Tibial nerve (tissue), 4 donors: Measurements from ENCODE around the gene ACY1. TPM values are rescaled to one million over a fixed set of nuclear protein-coding genes. Genes with fewer than 3 reads are reported as not detected.

ENCODE experiments used
- DNase-seq, 2 donors: peaks; one replicate each; pipeline ENCODE4 v3.0.0-alpha.2; 2019; ENCODE audit warnings: low spot score in 2 of 2
- H3K27ac ChIP-seq, 4 donors: fragments of 200-600 bp; sonication (generic) in 3 of 4; one replicate each; pipeline ENCODE4 v1.5.1; 2017 to 2019; ENCODE audit warnings: mild to moderate bottlenecking in 1 of 4
- H3K27me3 ChIP-seq, 2 donors: fragments of 200-600 bp; sonication (generic) in 1 of 2; one replicate each; pipeline versions ENCODE4 v1.5.1 to v1.6.0; 2017 to 2019
- H3K36me3 ChIP-seq, 3 donors: fragments of 200-600 bp; sonication (generic); one replicate each; pipeline ENCODE4 v1.5.1; 2018 to 2019
- H3K4me1 ChIP-seq, 4 donors: fragments of 200-600 bp; sonication (generic) in 3 of 4; one replicate each; pipeline ENCODE4 v1.5.1; 2017 to 2019
- H3K4me3 ChIP-seq, 4 donors: fragments of 200-600 bp; sonication (generic) in 3 of 4; one replicate each; pipeline ENCODE4 v1.5.1; 2017 to 2019; ENCODE audit warnings: mild to moderate bottlenecking in 1 of 4, moderate library complexity in 1 of 4
- H3K9me3 ChIP-seq, 4 donors: fragments of 200-600 bp; sonication (generic) in 3 of 4; one replicate each; pipeline ENCODE4 v1.5.1; 2017 to 2019
- CTCF ChIP-seq, 5 experiments: fragments of 200-600 bp in 3 of 5; fragments of 450-650 bp in 2 of 5; sonication (generic) in 3 of 5; IDR thresholded peaks; one replicate each; pipeline ENCODE4 v1.5.1; 2016 to 2019; ENCODE audit warnings: antibody characterized with exemption in 5 of 5, mild to moderate bottlenecking in 3 of 5, moderate library complexity in 2 of 5
- EP300 ChIP-seq, 2 donors: sonication (generic); formaldehyde crosslinking; IDR thresholded peaks; one replicate each; pipeline ENCODE4 v1.6.1; 2017; ENCODE audit warnings: antibody characterized with exemption in 2 of 2, mild to moderate bottlenecking in 1 of 2
- POLR2A ChIP-seq, 2 donors: fragments of 450-650 bp; IDR thresholded peaks; one replicate each; pipeline ENCODE4 v1.6.1; 2017; ENCODE audit warnings: antibody characterized with exemption in 2 of 2, mild to moderate bottlenecking in 2 of 2, moderate library complexity in 2 of 2
- WGBS, 2 donors: methylation state at CpG; one replicate each; pipeline ENCODE4 v1.1.5; 2018; 5-methylcytosine and 5-hydroxymethylcytosine counted together
- total RNA-seq, 4 donors: library from RNA; depleted of rRNA; stranded (reverse); fragments of >200 nt; gene quantifications; one replicate each; pipeline ENCODE4 v1.1.0, GENCODE V29; 2016

Gene ACY1
- total RNA-seq, 4 donors from 2014 or later, result 32.2 to 61.0 (median 45.6) TPM

DNA sequence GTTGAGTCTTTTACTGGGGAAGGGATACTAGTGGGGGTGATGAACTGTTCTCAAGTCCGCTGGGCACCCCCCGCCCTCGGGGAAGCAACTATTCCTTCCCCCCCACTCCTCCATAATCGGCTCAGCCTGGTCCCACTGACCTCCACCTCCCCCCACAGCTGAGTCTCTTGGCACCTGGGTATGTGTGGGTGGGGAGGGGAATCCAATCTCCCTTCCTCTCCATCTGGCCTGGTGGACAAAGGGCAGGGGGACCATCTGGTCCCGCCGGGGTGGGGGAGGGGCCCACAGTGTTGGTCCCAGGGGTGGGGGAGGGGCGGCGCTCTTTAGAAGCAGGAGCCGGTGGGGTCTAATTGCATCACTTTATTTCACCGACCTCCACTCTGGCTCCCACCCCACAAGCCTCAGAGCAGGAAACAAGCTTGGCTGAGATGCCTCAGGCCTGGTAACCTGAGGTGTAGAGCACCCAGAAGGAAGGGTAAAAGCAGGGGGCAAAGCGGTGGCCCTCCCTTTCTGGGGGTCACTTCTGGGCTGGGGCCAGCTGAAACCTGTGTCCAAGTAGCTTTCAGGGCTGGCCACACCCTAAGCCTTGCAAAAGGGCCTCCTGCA lies 15.1 kb upstream of the ACY1 start:
- WGBS, 2 donors, result 7 to 27% methylated on average over 3 to 9 of the region's 11 CpGs

GRCh38 chr3:51968883-51969678 lies 14.3 kb upstream of the ACY1 start:
- TF ChIP-seq CTCF (IDR thresholded peaks at IDR 0.05), result no peak
- no peak for TF ChIP-seq EP300 (IDR thresholded peaks at IDR 0.05)
- no peak for TF ChIP-seq POLR2A (IDR thresholded peaks at IDR 0.05)
- H3K27me3 ChIP-seq, result no peaks in the 10 kb centered on the region
- peaks cover 0 to 8% (median 0%) of the 10 kb centered on the region in 3 donors for H3K36me3 ChIP-seq
- no peaks in the 10 kb centered on the region for H3K9me3 ChIP-seq
- H3K4me1 ChIP-seq, result peaks cover 0 to 64% (median 35%) of the 10 kb centered on the region in 4 donors
- H3K4me3 ChIP-seq, result no peak overlapping the region
- DNase-seq, result no peak
- 82 to 84% methylated on average over 6 of the region's 6 CpGs for WGBS, 2 donors
- peak overlapping the region in 2 of 4 donors; percentile 94 to 99 for H3K27ac ChIP-seq

More for the DNA sequence above, 15.1 kb upstream of the ACY1 start:
- Histone ChIP-seq H3K4me3 (peak overlapping the region; percentile 44 to 99 (median 66)), H3K27ac (peak overlapping the region; percentile 94 to 99 (median 96)), H3K9me3 (no peaks in the 10 kb centered on the region), H3K36me3 (peaks cover 0 to 8% (median 0%) of the 10 kb centered on the region in 3 donors), H3K4me1 (peaks cover 0 to 69% (median 35%) of the 10 kb centered on the region in 4 donors), H3K27me3 (no peaks in the 10 kb centered on the region)
- no peak for DNase-seq
- TF ChIP-seq EP300 (IDR thresholded peaks at IDR 0.05), result no peak
- no peak for TF ChIP-seq CTCF (IDR thresholded peaks at IDR 0.05)
- no peak for TF ChIP-seq POLR2A (IDR thresholded peaks at IDR 0.05)

- H3K4me1 ChIP-seq, result peaks cover 0 to 64% (median 36%) of the 10 kb centered on the region in 4 donors
- peak overlapping the region in 1 of 4 donors; percentile 99 for H3K27ac ChIP-seq
- no peaks in the 10 kb centered on the region for H3K27me3 ChIP-seq
- 74 to 80% methylated on average over 1 to 4 of the region's 4 CpGs for WGBS, 2 donors
- no peak for DNase-seq
- H3K4me3 ChIP-seq, result no peak overlapping the region
- peaks cover 0 to 8% (median 0%) of the 10 kb centered on the region in 3 donors for H3K36me3 ChIP-seq
- no peaks in the 10 kb centered on the region for H3K9me3 ChIP-seq
- TF ChIP-seq POLR2A (IDR thresholded peaks at IDR 0.05) (no peak), CTCF (IDR thresholded peaks at IDR 0.05) (no peak), EP300 (IDR thresholded peaks at IDR 0.05) (no peak)
Observed at GRCh38 chr3:51969841-51970240, 13.5 kb upstream of the ACY1 start.

- Histone ChIP-seq H3K4me1 (peaks cover 0 to 63% (median 33%) of the 10 kb centered on the region in 4 donors), H3K4me3 (no peak overlapping the region), H3K9me3 (no peaks in the 10 kb centered on the region), H3K27me3 (no peaks in the 10 kb centered on the region), H3K27ac (peak overlapping the region in 1 of 4 donors; percentile 99), H3K36me3 (peaks cover 0 to 8% (median 0%) of the 10 kb centered on the region in 3 donors)
- TF ChIP-seq CTCF (IDR thresholded peaks at IDR 0.05), result no peak
- no peak for DNase-seq
- WGBS, 2 donors, result 91 to 98% methylated on average over 4 of the region's 6 CpGs
Observed at GRCh38 chr3:51970606-51971300, 12.6 kb upstream of the ACY1 start.
